ENCODE data around the gene GNG4. TPM values are rescaled to one million over a fixed set of nuclear protein-coding genes. Genes with fewer than 3 reads are reported as not detected.

Gene GNG4
- total and polyA plus RNA-seq, 9 of the 15 experiments (the other 6 are each of a cell fraction or from before 2014, with no cell fraction given) = 0.06 to 0.58 (median 0.08) TPM; not detected in 4

DNA sequence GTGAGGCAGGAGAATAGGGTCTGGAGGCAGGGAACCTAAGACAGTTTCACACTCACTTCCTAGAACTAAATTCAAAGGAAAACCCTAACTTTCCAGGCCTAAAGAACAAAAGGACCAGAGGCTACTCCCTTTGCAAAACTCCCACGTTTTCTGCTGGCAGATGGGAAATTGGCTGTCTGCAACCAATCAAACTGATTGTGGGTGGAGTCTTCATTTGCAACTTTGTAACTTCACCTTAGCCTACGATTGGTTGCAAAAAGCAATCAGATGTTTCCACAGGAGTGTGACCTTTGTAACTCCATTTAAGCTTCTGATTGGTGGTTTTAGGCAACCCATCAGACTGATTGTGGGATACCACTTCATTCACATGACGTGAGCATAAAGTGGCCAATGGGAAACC, 19.7 kb upstream of the GNG4 start:
- H3K27me3 ChIP-seq (ENCODE audit: control insufficient read depth in 2 of 2, insufficient read depth in 2 of 2, low read length in 2 of 2) = 0 out of 5 replicates have a peak, but pooled peaks cover 0 to 2% of the 10 kb centered on the region in 2 experiments
- H3K9me3 ChIP-seq (replicated peaks; ENCODE audit: control insufficient read depth, insufficient read depth, low read depth, low read length) = peaks cover 6% of the 10 kb centered on the region; the same call in 1 of the 2 replicates
- POLR2A ChIA-PET = no interaction called here
- H2AFZ ChIP-seq (ENCODE audit: low read depth, low read length) = no peak overlapping the region
- TF ChIP-seq SIN3A (IDR thresholded peaks at IDR 0.05; ENCODE audit: borderline replicate concordance in 2 of 2, control insufficient read depth in 1 of 2, low read depth in 2 of 2, low read length in 2 of 2) (no peak), HDAC1 (IDR thresholded peaks at IDR 0.05) (no peak), CC2D1A (IDR thresholded peaks at IDR 0.05) (no peak)
- TF ChIP-seq, protein P1, sequence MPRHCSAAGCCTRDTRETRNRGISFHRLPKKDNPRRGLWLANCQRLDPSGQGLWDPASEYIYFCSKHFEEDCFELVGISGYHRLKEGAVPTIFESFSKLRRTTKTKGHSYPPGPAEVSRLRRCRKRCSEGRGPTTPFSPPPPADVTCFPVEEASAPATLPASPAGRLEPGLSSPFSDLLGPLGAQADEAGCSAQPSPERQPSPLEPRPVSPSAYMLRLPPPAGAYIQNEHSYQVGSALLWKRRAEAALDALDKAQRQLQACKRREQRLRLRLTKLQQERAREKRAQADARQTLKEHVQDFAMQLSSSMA (CRISPR knock-in tag; IDR thresholded peaks at IDR 0.05) = no peak
- no peaks in the 10 kb centered on the region for H3K36me3 ChIP-seq (ENCODE audit: control insufficient read depth, insufficient read depth, low read length)
- in situ Hi-C loops (cut with MboI) = no loop called here
- H3K9me1 ChIP-seq (ENCODE audit: control insufficient read depth, insufficient read depth, low read length) = no peaks in the 10 kb centered on the region
- no peaks in the 10 kb centered on the region for H3K4me1 ChIP-seq (replicated peaks in 1 of 2; ENCODE audit: control insufficient read depth in 2 of 2, insufficient read depth in 2 of 2, low read length in 2 of 2)
- DNase-seq (ENCODE audit: extremely low read depth in 1 of 4, low spot score in 3 of 4) (no peak), ATAC-seq (no peak), FAIRE-seq (no peak)
- H3K79me2 ChIP-seq (ENCODE audit: control insufficient read depth, insufficient read depth, low read length) = no peaks in the 10 kb centered on the region
- no peak overlapping the region for H3K27ac ChIP-seq (ENCODE audit: extremely low read depth, low read depth, low read length)
- H3K4me3 ChIP-seq = no peak overlapping the region
- no TSS peak for BruUV-seq (replicated peaks)
- no peaks in the 10 kb centered on the region for H4K20me1 ChIP-seq (replicated peaks; ENCODE audit: control insufficient read depth, insufficient read depth, low read length)
- 0% methylated on average over 3 of the region's 3 CpGs for whole genome bisulfite sequencing (ENCODE audit: insufficient coverage, low coverage, missing lambda C conversion rate)
- intact Hi-C loops (cut with micrococcal nuclease) = no loop called here
- no peak overlapping the region for H3K4me2 ChIP-seq (ENCODE audit: insufficient read depth, low read length)
- CTCF ChIA-PET (ENCODE audit: low intra/inter-chr PET ratio) = no interaction called here
- no peak overlapping the region for H3K9ac ChIP-seq (ENCODE audit: insufficient read depth in 1 of 2, low read depth in 2 of 2, low read length in 2 of 2)

DNA sequence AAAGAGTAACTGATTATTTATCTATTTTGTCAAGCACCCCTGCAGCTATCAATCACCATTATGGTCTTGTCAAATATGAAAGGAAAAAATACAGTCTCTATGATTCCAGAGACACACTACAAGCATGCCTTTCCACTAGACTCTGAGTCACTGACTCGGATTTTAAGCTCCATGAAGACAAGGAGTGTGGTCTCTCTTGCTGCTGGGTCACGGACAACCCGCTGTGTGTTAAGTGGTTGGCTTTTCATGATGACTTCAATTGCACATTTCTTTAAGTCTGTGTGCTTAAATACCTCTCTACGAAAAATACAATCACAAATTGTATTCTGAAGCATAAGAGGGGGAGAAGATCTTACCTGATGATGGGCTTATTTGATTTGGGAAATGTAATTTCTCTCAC, 14.0 kb upstream of the GNG4 start:
- H3K4me3 ChIP-seq = no peak overlapping the region
- H3K79me2 ChIP-seq (ENCODE audit: control insufficient read depth, insufficient read depth, low read length) = no peaks in the 10 kb centered on the region
- 2% methylated on average over 4 of the region's 4 CpGs for WGBS (ENCODE audit: insufficient coverage, low coverage, missing lambda C conversion rate)
- DNase-seq (ENCODE audit: extremely low read depth in 1 of 4, low spot score in 3 of 4) = no peak
- no peak overlapping the region for H2AFZ ChIP-seq (ENCODE audit: low read depth, low read length)
- no peaks in the 10 kb centered on the region for H3K9me1 ChIP-seq (ENCODE audit: control insufficient read depth, insufficient read depth, low read length)
- H3K27me3 ChIP-seq (ENCODE audit: control insufficient read depth in 2 of 2, insufficient read depth in 2 of 2, low read length in 2 of 2) = peaks cover 11 to 14% of the 10 kb centered on the region in 2 experiments
- ChIA-PET POLR2A (no interaction called here), CTCF (ENCODE audit: low intra/inter-chr PET ratio) (no interaction called here)
- H3K4me1 ChIP-seq (replicated peaks in 1 of 2; ENCODE audit: control insufficient read depth in 2 of 2, insufficient read depth in 2 of 2, low read length in 2 of 2) = no peaks in the 10 kb centered on the region
- no peaks in the 10 kb centered on the region for H3K9me3 ChIP-seq (replicated peaks; ENCODE audit: control insufficient read depth, insufficient read depth, low read depth, low read length)
- ATAC-seq = no peak
- no peaks in the 10 kb centered on the region for H4K20me1 ChIP-seq (replicated peaks; ENCODE audit: control insufficient read depth, insufficient read depth, low read length)
- H3K9ac ChIP-seq (ENCODE audit: insufficient read depth in 1 of 2, low read depth in 2 of 2, low read length in 2 of 2) = no peak overlapping the region
- in situ Hi-C loops (cut with MboI) (no loop called here), intact Hi-C loops (cut with micrococcal nuclease) (no loop called here)
- H3K4me2 ChIP-seq (ENCODE audit: insufficient read depth, low read length) = no peak overlapping the region
- FAIRE-seq = no peak
- no TSS peak for BruUV-seq (replicated peaks)
- no peak overlapping the region for H3K27ac ChIP-seq (ENCODE audit: extremely low read depth, low read depth, low read length)
- H3K36me3 ChIP-seq (ENCODE audit: control insufficient read depth, insufficient read depth, low read length) = no peaks in the 10 kb centered on the region
- no peak for TF ChIP-seq EHMT2 (IDR thresholded peaks at IDR 0.05)
- no peak for TF ChIP-seq ZNF583 (CRISPR knock-in tag; IDR thresholded peaks at IDR 0.05)
- TF ChIP-seq CBX2 (IDR thresholded peaks at IDR 0.05; ENCODE audit: insufficient read depth, low read length, poor library complexity, severe bottlenecking) = no peak
- TF ChIP-seq, protein P2, sequence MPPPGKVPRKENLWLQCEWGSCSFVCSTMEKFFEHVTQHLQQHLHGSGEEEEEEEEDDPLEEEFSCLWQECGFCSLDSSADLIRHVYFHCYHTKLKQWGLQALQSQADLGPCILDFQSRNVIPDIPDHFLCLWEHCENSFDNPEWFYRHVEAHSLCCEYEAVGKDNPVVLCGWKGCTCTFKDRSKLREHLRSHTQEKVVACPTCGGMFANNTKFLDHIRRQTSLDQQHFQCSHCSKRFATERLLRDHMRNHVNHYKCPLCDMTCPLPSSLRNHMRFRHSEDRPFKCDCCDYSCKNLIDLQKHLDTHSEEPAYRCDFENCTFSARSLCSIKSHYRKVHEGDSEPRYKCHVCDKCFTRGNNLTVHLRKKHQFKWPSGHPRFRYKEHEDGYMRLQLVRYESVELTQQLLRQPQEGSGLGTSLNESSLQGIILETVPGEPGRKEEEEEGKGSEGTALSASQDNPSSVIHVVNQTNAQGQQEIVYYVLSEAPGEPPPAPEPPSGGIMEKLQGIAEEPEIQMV (tag; conservative IDR thresholded peaks at IDR 0.05; ENCODE audit: low read depth) = no peak
- TF ChIP-seq HIVEP1 (CRISPR knock-in tag; IDR thresholded peaks at IDR 0.05) = no peak
- no peak for TF ChIP-seq ERF (CRISPR knock-in tag; IDR thresholded peaks at IDR 0.05)
- TF ChIP-seq, protein P3, sequence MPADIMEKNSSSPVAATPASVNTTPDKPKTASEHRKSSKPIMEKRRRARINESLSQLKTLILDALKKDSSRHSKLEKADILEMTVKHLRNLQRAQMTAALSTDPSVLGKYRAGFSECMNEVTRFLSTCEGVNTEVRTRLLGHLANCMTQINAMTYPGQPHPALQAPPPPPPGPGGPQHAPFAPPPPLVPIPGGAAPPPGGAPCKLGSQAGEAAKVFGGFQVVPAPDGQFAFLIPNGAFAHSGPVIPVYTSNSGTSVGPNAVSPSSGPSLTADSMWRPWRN (IDR thresholded peaks at IDR 0.05; ENCODE audit: low read depth) = no peak
- TF ChIP-seq KLF1 (tag; IDR thresholded peaks at IDR 0.05) = no peak
- TF ChIP-seq, protein P4, sequence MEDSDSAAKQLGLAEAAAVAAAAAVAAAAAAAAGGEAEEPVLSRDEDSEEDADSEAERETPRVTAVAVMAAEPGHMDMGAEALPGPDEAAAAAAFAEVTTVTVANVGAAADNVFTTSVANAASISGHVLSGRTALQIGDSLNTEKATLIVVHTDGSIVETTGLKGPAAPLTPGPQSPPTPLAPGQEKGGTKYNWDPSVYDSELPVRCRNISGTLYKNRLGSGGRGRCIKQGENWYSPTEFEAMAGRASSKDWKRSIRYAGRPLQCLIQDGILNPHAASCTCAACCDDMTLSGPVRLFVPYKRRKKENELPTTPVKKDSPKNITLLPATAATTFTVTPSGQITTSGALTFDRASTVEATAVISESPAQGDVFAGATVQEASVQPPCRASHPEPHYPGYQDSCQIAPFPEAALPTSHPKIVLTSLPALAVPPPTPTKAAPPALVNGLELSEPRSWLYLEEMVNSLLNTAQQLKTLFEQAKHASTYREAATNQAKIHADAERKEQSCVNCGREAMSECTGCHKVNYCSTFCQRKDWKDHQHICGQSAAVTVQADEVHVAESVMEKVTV (CRISPR knock-in tag; IDR thresholded peaks at IDR 0.05) = no peak

Measured in K562 (cell line).